AG08396 (cell line): ENCODE measurements around the gene NDUFAF2.
"Not testable (repeated sequence)": the region's sequence is repeated elsewhere in the genome, so short reads cannot be mapped to it uniquely, and the experiment has no call there.

Experiments
- DNase-seq: peaks from one replicate; pipeline ENCODE4 v3.0.0; 2012; ENCODE audit warnings: low spot score, mixed read lengths

NDUFAF2 gene

DNA sequence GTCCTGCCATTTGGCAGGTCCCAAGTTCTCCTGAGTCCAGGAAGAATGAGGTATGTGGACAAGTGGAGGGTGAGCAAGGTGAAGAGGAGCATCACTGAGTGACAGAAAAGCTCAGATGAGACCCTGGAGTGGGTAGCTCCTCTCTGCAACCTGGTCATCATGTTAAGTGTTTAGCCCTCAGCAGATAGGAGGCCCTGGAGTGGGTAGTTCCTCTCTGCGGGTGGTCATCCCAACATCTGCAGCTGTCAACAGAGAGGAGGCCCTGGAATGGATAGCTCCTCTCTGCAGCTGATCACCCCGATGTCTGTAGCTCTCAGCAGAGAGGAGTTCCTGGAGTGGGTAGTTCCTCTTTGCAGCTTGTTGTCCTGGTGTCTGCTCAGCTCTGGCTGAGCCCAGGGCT lies 48.4 kb downstream of the NDUFAF2 start:
- no peak for DNase-seq

DNA sequence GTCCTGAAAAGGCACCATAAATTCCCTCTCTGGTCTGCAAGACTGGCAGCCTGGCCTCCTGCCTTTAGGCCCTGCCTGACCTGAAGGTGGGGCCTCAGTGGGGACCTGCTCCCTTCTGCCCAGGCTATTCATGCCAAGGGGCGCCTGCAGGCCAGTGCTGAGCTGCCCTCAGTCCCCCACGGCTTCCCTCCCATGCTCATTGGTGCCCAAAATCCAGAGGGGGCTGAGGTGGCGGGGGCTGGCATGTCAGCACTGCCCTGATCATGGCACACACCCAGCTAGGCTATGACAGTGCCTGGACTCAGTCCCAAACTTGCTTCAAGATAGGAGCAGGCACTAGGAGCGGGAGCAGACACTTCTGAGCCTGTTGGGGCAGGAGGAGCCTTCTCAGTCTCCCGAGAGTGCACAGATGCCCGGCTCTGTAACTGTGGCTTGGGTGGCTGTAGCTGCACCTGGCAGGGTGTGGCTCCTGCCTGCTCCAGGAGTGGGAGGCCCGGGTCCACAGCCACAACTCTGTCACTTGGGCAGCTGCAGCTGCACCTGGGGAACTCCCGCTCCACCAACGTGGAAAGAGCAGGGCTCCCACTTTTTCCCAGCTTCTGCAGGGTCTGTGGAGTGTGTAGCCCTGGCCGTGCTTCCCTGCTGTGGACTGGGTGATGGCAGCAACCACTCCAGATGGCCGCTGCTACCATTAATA lies 49.0 kb downstream of the NDUFAF2 start:
- DNase-seq = no peak

DNA sequence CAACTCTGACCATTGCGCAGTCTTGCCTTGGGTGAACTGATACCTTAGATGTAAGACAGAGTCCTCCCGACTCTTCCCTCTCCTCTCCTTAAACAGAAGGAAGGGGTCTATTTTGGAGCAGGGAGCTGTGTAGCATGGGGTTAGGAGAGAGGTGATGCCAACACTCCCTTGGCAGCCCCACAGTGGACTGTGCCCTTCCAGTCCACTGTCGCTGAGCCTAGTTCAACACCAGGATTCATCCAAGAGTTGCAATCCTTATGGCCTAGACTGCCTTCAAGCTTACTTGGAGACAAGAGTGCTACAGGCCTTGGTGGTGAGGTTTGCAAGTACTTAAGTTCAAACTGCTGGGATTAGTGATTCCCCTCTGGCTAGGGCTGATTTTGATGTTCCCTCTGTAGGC lies 51.4 kb downstream of the NDUFAF2 start:
- DNase-seq = no peak

DNA sequence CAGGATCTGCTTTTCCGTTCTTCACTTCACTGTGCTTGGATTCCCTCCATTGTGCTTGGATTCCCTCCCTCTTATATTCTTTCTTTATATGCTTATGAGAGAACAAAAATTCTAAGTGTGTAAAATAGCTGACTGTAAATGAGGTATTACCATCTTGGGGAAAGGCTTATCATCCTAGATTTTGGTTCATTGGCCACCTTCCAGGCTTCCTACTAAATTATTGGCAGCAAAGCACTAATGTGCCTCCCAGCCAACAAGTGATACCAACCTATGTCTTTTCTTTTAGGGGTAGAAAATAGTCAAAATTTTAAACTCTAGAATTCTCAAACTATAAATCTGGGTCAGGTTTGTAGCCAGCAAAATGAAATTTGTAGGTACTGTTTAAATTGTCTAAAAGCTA lies 52.7 kb downstream of the NDUFAF2 start:
- DNase-seq = no peak

DNA sequence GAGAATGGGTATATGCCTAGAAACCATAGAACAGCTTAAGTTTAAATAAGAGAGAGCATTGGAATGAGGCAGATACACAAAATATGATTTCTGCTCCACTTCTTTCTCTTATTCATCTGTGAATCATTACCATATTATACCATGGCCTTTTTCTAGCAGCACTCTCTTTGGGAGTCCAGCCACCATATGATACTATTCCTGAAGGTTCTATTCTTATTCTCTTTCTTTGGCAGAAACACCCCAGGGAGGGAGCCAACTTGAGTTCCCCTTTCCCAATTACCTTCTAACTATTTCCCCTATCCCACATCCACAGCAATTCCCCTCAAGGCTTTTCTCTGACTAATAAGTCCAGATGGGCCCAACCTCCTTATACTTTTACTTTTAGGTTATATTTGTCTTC lies 55.9 kb downstream of the NDUFAF2 start:
- no peak for DNase-seq

DNA sequence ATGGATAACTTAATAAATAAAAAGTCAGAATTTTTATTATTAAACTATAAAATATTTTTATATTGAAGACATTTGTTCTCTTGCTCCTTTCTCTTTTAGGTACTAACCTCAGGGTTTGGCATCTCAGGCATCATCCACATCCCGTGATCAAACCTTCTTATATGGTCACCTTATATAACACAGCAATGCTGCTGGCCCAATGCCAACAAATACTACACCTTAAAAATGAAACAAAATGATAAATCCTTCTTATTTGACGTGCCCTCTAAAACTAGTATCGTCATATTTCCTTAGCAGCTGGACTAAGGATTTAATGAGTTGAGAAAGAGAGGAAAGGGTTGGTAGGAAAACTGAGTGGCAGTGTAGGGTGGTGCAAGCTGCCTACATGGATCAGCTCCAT lies 56.6 kb downstream of the NDUFAF2 start:
- DNase-seq = no peak

DNA sequence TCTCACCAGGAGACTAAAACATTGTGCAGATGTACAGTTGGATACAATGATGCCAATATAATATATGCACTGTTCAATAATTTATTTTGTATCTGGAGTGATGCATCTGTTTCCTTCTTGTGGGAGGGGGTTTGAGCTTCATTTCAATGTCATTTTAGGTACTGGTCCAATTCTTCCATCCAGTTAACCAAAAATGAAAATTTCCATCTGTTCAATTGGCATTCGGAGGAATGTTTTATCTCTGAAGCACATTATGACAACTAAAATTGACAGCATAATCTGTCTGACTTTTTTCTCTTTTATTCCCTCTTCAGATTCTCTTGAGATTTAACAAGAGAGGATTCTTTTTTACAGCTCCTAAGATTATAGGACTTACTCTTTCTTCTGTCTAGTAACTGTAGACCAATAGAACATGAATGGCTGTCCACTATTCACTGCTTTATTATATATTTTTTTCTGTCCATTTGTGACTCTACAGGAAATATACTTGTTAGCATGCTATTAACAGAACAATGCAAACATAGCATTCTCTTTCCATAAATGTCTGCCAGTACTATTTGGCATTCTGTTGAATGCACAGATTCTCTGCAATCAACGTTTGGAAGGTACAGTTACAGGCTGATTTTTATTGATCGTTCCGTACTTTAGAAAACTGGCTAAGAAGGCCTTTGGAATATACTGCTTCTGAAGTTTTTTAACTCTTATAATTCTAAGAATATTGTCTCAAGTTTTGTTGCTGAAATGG lies 57.8 kb downstream of the NDUFAF2 start:
- DNase-seq = no peak

DNA sequence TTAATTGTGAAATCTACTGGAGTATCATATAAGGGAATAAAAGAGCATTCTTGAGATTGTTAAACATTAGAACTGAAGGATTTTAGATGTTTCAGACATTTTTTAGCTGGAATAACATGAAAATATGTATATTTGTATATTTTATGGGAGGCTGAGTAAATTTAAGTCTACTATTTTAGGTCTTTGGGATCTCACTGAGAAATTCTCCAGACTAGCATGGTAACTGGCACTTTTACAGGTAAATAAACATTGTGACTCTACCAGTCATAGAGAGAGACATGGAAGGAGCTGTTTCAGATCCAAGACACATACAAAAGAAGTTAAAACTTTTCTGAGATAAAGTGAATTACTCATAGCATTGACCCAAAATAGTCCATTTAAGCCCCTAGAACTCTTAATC lies 59.4 kb downstream of the NDUFAF2 start:
- no peak for DNase-seq

DNA sequence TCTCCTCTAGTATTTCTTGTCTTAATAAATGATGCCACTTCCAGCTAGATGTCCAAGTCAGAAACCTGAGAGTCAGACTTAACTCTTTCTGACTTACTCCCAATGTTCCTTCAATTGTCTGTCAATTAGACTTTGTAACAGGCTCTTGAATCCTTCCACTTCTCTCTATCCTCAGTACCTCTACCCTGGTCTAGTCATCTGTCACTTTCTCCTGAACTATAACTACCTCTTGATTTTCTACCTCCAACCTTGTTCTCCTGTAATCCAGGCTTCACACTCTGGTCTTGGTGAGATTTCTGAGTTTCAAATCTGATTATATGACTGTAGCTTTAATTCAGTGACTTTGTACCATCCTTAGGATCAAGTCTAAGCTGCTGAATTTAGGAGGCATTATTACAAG lies 64.9 kb downstream of the NDUFAF2 start:
- no peak for DNase-seq

DNA sequence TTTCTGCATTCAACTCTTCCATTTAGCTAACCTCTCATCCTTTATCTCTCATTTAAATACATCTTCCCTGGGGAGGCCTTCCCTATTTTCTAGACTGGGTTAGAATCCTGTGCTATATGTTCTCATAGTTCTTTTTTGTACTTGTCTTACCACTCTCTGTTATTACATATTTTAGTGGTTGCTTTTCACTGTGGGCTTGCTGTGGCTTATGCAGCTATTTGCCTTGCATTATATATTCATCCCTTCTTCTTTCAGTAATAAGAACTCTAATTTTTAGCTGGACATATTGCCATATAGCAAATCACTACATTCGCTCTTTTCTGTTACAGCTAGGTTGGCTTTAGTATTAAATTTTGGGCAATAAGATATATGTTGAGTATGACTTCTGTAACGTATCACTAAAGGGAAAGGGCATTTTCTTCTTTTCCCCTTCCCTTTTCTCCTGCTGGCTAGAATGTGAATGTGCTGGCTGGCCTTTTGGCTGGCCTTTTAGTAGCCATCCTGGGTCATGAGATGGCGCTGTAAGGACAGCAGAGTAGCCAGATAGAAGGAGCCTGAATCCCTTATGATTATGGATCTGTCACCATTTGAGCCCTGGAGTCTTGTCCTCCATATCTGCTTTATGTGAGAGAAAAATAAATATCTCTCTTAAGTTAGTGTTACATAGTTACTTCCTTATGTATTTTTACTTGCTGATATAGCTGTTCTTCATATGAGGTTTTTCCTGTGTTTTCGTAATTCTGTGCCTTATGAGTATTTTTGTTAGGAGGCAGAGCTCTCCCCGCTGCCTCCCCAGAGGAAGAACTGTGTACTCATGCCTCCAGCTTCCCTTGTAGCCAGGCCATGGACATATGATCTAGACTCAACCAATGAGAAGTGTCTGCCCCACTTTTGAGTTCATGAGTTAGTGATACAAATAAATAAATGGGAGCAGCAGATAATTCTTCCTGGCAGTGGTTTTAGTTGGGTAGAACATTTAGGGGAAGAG lies 65.8 kb downstream of the NDUFAF2 start:
- DNase-seq = no peak

DNA sequence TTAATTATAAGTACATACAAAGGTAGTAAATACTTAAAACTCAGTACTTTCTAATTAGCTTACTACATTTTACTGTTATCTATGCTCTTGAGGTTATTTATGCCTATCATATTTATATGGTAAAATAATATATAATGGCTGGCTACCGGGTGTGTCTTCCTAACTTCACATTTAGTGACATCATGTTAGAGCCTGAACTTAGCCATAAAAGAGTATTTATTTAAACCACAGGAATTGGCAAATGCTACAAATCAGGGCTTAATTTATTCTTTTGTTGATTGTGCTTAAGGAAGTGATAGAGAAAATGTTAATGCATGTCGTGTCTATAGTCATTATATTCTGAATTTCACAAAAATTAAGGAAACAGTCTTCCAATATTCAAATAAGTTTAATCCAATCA lies 73.1 kb downstream of the NDUFAF2 start:
- DNase-seq = no peak

DNA sequence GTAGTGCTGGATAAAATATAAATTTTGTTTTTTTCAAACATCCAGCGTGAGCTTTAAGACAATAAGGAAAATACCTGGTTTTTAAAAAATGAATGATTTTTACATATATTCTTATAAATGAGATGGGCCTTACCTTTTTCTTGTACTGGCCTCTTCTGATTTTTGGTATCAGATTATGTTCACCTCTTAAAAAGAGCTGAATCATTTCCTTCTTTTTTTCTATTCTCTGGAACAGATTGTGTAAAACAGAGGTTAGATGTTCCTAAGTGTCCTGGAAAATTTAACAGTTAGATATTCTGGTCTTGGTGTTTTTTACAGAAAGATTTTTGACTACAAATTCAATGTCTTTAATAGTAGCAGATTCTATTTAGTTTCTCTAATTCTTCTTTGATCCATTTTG lies 74.6 kb downstream of the NDUFAF2 start:
- no peak for DNase-seq

DNA sequence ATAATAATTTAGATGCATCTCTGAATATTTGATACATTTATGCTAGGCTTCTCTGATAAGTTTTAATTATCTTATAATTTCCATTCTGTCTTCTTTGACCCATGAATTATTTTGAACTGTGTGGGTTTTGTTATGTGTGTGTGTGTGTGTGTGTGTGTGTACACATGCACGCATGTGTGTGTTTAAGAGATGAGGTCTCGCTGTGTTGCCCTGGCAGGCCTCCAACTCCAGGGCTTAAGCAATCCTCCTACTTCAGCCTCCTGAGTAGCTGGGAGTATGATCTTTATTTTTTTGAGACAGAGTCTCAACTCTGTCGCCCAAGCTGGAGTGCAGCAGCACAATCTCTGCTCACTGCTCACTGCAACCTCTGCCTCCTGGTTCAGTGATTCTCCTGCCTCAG lies 75.4 kb downstream of the NDUFAF2 start:
- no peak for DNase-seq

DNA sequence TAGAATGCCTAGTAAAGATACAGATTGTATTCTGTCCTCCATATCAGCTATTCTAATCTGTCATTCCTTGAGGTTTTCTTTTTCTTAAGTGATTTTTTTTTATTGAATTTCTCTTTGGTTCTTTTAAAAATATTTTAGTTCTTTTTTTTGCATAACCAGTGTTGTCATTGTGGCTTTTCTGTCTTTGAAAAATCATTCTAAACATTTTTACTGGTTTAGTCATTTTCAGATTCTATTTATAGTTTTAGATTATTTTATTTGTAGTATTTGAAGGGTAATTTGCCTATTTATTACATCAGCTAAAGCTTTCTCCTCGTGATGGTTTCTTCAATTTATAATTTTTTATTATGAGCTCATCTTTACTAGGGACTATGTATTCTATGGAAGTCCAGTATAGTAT lies 78.1 kb downstream of the NDUFAF2 start:
- DNase-seq = no peak

DNA sequence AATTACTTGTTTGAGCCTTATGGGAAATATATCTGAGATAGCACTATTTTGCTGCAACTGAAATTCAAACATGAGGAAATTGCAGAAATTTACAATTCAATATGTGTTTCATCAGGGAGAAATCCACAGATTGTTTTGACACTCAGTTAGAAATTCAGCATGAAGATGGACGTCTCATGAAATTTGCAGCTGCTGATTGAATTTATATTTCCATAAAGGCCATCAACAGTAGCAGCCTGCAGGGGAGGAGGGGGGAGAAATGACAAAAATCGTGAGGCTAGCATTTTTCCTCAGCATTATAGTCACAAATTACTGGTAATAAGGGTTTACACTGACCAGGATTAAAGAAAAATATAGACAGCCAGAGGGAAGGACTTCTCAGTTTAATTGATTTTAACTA lies 81.0 kb downstream of the NDUFAF2 start:
- DNase-seq = no peak

DNA sequence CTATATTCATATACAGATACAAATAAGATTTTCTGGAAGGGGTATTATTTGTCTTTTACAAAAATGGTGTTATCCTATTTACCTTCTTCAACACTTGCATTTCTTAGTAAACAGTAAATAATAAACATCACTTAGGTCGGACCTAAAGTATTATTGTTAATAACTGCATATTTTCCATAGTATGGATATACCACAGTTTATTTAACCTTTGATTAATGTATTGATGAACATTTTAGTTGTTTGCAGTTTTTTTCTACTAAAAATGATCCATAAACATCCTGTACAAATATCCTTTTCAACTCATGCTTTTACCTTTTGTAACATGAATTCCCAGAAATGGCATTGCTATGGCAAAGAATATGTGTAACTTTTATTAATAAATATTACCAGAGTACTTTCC lies 83.4 kb downstream of the NDUFAF2 start:
- DNase-seq = no peak

DNA sequence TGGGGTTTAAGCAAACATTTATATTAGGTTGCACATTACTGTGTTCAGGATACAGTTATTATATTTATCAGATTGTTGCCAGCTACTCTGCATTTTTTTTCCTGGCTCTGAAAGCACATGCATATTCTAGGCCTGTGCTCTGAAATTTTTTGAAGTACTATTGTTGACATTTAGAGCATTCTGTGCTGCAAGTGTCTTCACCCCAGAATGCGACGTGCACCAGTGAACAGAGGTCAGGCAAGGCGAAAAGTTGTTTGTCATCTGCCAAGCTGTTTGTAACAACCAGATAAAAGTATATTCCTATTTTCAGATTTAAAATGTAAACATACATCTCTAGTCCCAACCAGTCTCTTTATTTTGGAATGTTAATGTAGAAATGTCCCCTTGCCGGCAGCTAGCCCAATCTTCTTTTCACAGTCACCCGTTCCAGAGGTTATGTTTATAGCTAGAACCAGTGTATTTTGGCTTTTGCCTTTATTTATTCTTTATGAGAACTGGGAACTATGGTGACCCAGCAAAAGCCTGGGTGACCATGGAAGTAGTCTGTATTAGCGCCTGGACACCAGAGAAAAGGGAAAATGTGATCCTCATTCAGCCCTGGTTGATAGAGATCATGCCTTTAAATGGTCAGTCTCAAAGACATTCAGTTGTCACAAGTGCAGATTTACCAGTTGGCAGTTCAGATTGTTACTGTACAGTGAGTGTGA lies 84.6 kb downstream of the NDUFAF2 start:
- DNase-seq = no peak

DNA sequence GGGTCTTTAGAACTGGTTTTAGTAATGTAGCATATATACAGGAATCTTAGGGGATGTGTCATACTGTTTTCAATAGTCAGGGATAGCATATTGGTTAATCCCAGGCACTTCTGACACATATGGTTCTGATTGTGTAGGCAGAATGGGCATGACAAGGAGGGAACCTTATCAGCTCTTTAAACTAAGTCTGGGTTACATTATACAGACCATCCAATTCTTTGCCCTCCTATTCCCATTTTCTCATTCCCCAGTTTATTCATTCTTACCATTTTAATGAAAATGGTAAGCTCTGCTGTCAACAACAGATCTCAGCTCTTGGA lies 85.1 kb downstream of the NDUFAF2 start:
- no peak for DNase-seq

DNA sequence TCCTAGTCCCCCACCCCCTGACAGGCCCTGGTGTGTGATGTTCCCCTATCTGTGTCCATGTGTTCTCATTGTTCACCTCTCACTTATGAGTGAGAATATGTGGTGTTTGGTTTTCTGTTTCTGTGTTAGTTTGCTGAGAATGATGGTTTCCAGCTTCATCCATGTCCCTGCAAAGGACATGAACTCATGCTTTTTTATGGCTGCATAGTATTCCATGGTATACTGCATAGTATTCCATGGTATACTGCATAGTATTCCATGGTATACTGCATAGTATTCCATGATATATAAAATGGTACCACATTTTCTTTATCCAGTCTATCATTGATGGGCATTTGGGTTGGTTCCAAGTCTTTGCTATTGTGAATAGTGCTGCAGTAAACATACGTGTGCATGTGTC lies 86.3 kb downstream of the NDUFAF2 start:
- DNase-seq = not testable (repeated sequence)

DNA sequence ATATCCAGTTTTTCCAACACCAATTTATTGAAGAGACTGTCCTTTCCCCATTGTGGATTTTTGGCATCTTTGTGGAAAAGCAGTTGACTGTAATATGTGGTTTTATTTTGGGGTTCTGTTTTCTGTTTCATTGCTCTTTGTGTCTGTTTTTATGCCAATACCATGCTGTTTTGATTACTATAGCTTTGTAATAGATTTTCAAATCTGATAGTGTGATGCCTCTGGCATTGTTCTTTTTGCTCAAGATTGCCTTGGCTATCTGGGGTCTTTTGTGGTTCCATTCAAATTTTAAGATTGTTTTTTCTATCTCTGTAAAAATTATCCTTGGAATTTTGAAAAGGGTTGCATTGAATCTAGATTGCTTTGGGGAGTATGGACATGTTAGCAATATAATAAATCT lies 99.5 kb downstream of the NDUFAF2 start:
- DNase-seq = no peak

DNA sequence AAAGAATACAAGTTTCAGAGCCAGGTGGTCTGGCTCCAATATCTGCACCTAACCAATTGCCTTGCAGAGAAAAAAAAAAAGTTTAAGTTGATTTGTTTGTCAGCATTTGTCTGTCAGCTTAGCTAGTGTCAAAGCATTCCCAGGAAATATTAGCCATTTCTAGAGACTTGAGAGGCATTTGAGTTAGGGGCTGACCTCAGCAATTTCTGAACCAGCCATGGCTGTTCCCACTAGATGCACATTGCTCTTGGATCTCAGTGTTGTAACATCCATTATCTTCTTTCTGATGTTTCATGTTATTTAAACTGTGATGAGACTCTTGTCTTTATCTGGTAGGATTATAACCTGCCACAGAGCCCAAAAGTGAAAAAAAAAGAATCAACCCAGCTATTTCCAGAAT lies 102.3 kb downstream of the NDUFAF2 start:
- DNase-seq = no peak

DNA sequence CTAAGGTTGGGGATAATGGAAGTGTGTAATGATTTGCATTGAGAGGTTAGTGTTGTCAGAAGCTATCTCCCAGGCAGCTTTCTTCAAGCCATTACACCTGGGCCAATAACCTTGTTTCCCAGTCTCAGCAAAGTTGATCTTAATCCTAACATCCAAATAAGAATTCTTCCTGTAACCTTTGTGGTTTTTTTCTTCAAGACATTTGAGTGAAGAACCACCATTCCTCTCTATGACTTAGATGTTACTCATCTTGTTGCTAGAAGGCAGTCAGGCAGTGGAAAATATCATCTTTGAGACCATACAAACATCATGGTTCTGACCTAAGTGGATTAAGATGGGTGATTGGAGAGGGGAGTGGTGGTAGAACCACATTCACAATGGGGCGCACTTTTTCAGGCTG lies 103.5 kb downstream of the NDUFAF2 start:
- peak; percentile 9 for DNase-seq
